ENCODE results near the gene CNTROB. TPM values are rescaled to one million over a fixed set of nuclear protein-coding genes. Genes with fewer than 3 reads are reported as not detected.
"Not testable (repeated sequence)": the region's sequence is repeated elsewhere in the genome, so short reads cannot be mapped to it uniquely, and the experiment has no call there.

CNTROB gene
- total RNA-seq, 1 donor from 2014 or later = 13.7 TPM

DNA sequence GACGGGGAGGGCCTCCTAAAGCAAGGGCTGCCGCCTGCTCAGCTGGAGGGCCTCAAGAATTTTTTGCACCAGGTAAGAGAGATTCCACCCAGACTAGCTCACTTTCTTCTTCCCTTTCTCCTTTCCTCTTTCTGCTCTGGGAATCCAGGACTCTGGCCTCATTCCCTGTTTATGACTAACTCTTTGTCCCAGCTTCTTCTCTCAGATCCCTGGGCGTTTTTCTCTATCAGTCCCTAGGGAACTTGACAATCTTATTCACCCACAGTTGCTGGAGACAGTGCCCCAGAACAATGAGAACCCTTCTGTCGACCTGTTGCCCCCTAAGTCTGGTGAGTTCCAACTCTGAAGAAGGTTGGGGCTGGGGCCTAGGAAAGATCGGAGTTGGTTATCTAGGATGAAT, 15.6 kb downstream of the CNTROB start:
- H3K36me3 ChIP-seq = peaks cover 42 to 63% of the 10 kb centered on the region in 2 donors
- intact Hi-C loops (cut with DNase I) = no loop called here
- no peak for DNase-seq (ENCODE audit: low spot score in 2 of 2)

DNA sequence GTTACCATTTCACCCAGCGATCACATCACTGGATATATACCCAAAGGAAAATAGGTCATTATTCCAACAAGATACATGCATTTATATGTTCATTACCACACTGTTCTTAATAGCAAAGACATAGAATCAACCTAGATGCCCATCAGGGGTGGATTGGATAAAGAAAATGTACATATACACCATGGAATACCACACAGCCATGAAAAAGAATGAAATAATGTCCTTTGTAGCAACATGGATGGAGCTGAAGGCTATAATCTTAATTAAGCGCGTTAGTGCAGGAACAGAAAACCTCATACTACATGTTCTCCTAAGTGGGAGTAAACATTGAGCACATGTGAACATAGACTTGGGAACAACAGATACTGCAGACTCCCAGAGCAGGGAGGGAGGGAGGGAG, 18.6 kb downstream of the CNTROB start:
- H3K9me3 ChIP-seq = no peaks in the 10 kb centered on the region
- TF ChIP-seq, protein P1, sequence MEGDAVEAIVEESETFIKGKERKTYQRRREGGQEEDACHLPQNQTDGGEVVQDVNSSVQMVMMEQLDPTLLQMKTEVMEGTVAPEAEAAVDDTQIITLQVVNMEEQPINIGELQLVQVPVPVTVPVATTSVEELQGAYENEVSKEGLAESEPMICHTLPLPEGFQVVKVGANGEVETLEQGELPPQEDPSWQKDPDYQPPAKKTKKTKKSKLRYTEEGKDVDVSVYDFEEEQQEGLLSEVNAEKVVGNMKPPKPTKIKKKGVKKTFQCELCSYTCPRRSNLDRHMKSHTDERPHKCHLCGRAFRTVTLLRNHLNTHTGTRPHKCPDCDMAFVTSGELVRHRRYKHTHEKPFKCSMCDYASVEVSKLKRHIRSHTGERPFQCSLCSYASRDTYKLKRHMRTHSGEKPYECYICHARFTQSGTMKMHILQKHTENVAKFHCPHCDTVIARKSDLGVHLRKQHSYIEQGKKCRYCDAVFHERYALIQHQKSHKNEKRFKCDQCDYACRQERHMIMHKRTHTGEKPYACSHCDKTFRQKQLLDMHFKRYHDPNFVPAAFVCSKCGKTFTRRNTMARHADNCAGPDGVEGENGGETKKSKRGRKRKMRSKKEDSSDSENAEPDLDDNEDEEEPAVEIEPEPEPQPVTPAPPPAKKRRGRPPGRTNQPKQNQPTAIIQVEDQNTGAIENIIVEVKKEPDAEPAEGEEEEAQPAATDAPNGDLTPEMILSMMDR (IDR thresholded peaks at IDR 0.05) = no peak
- H3K27me3 ChIP-seq = no peaks in the 10 kb centered on the region
- H3K36me3 ChIP-seq = peaks cover 18 to 38% of the 10 kb centered on the region in 2 donors
- no peak overlapping the region for H3K27ac ChIP-seq
- H3K4me3 ChIP-seq = no peak overlapping the region
- intact Hi-C loops (cut with DNase I) = no loop called here
- no peaks in the 10 kb centered on the region for H3K4me1 ChIP-seq
- DNase-seq (ENCODE audit: low spot score in 2 of 2) = no peak

More for the DNA sequence above, 15.6 kb downstream of the CNTROB start:
- Histone ChIP-seq H3K9me3 (no peaks in the 10 kb centered on the region), H3K27ac (no peak overlapping the region), H3K27me3 (no peaks in the 10 kb centered on the region), H3K4me1 (no peaks in the 10 kb centered on the region), H3K4me3 (no peak overlapping the region)
- TF ChIP-seq, protein P1 (IDR thresholded peaks at IDR 0.05) = no peak

DNA sequence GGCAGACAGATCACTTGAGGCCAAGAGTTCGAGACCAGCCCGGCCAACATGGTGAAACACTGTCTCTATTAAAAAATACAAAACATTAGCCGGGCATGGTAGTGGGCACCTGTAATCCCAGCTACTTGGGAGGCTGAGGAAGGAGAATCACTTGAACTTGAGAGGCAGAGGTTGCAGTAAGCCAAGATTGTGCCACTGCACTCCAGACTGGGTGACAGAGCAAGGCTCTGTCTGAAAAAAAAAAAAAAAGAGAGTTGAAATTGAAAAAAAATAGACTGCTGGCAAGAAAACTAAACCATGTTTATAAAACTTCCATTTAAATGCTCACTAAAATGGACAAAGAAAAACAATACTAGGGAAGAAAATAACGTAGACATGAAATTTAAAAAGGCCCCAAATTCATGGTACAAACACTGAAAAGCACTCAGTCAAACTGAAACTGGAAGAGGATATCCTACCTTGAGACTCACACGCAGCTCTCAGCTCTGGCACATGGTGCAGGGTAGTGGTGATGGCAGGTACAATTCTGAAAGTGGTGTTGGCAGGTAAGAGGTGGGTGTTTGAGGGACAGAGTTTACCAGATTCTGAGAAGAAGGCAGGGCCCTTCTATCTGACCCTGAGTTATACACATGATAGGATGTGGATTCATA, 19.3 kb downstream of the CNTROB start:
- TF ChIP-seq, protein P1 (IDR thresholded peaks at IDR 0.05) = no peak
- no peak overlapping the region for H3K27ac ChIP-seq
- intact Hi-C loops (cut with DNase I) = no loop called here

DNA sequence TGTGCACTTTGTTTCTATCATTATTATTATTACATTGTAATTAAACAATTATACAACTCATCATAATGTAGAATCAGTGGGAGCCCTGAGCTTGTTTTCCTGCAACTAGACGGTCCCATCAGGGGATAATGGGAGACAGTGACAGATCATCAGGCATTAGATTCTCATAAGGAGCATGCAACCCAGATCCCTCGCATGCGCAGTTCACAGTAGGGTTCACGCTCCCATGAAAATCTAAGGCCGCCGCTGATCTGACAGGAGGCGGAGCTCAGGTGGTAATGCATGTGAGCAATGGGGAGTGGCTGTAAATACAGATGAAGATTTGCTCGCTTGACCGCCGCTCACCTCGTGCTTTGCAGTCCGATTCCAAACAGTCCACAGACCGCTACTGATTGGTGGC, 21.3 kb downstream of the CNTROB start:
- H3K27ac ChIP-seq; H3K4me3 ChIP-seq; intact Hi-C loops (cut with DNase I); H3K9me3 ChIP-seq; H3K27me3 ChIP-seq; DNase-seq (ENCODE audit: low spot score in 2 of 2); H3K4me1 ChIP-seq: not testable (repeated sequence)
- peaks cover 3 to 14% of the 10 kb centered on the region in 2 donors for H3K36me3 ChIP-seq

More for the DNA sequence above, 19.3 kb downstream of the CNTROB start:
- Histone ChIP-seq H3K27me3 (no peaks in the 10 kb centered on the region), H3K4me3 (no peak overlapping the region), H3K9me3 (no peaks in the 10 kb centered on the region), H3K36me3 (peaks cover 11 to 32% of the 10 kb centered on the region in 2 donors), H3K4me1 (no peaks in the 10 kb centered on the region)
- DNase-seq (ENCODE audit: low spot score in 2 of 2) = no peak

DNA sequence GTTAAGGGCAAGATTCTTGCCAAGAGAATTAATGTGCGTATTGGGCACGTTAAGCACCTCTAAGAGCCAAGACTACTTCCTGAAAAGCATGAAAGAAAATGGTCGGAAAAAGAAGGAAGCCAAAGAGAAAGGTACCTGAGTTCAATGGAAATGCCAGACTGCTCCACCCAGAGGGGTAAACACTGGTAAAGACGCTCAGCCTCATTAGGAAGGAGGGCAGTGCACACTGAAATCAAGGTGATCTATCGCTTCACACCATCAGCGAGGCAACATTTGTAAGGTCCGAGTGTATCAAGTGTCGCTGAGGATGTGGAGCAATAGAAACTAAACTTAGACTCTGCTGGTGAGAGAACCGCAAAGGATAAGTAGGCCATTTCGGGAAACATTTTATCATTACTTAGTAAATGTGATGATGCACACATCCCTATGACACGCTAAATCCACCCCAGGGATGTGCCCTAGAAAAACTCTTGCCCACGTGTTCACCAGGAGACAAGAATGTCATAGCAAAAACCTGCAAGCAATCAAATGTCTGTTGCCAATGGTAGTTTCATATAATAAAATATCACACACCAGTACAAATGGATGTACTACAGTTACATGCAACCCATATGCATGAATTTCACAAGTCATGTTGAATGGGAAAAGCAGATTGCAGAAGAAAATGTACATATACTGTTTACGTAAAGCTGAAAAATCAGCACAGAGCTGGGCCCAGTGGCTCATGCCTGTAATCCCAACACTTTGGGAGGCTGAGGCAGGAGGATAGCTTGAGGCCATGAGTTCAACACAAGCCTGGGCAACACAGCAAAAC, 23.6 kb downstream of the CNTROB start:
- intact Hi-C loops (cut with DNase I) = no loop called here
- no peaks in the 10 kb centered on the region for H3K9me3 ChIP-seq
- no peaks in the 10 kb centered on the region for H3K36me3 ChIP-seq
- H3K27ac ChIP-seq = no peak overlapping the region
- TF ChIP-seq, protein P1 (IDR thresholded peaks at IDR 0.05) = no peak
- no peaks in the 10 kb centered on the region for H3K4me1 ChIP-seq
- H3K27me3 ChIP-seq = no peaks in the 10 kb centered on the region
- DNase-seq (ENCODE audit: low spot score in 2 of 2) = no peak
- H3K4me3 ChIP-seq = no peak overlapping the region
